MM.1S (cell line): ENCODE data around the gene SETD5.

Experiments
- DNase-seq: peaks from one replicate; pipeline ENCODE4 v3.0.0-alpha.2; 2015
- H2AFZ ChIP-seq: fragments of 300-600 bp; sonication (generic); 2 replicates; pipeline ENCODE4 v1.6.0; 2016; ENCODE audit warnings: antibody characterized with exemption, low read length
- H3F3A ChIP-seq: fragments of 300-600 bp; sonication (generic); 2 replicates; pipeline ENCODE4 v1.6.1; 2016; ENCODE audit warnings: mild to moderate bottlenecking, antibody characterized with exemption, low read length, moderate library complexity, mixed read lengths; ENCODE audit not compliant: insufficient read depth
- H3K27ac ChIP-seq: fragments of 300-600 bp; sonication (generic); 2 replicates; pipeline ENCODE4 v1.5.1; 2016; ENCODE audit warnings: mild to moderate bottlenecking, low read length
- H3K27me3 ChIP-seq: fragments of 300-600 bp; sonication (generic); replicated peaks from 2 replicates; pipeline ENCODE4 v1.6.0; 2016; ENCODE audit warnings: low read length; ENCODE audit not compliant: insufficient read depth
- H3K36me3 ChIP-seq: fragments of 300-600 bp; sonication (generic); replicated peaks from 2 replicates; pipeline ENCODE4 v1.6.1; 2016; ENCODE audit warnings: mild to moderate bottlenecking, low read length, mixed read lengths; ENCODE audit not compliant: insufficient read depth
- H3K4me1 ChIP-seq: fragments of 300-600 bp; sonication (generic); 2 replicates; pipeline ENCODE4 v1.6.1; 2016; ENCODE audit warnings: low read length, mixed read lengths
- H3K4me2 ChIP-seq: fragments of 300-600 bp; sonication (generic); 2 replicates; pipeline ENCODE4 v1.6.0; 2016; ENCODE audit warnings: low read depth, low read length
- H3K4me3 ChIP-seq: fragments of 300-600 bp; sonication (generic); 2 replicates; pipeline ENCODE4 v1.5.1; 2016; ENCODE audit warnings: low read length, mixed read lengths
- H3K79me2 ChIP-seq: fragments of 300-600 bp; sonication (generic); 2 replicates; pipeline ENCODE4 v1.6.1; 2016; ENCODE audit warnings: mixed run types, low read length, mixed read lengths
- H3K9ac ChIP-seq: fragments of 300-600 bp; sonication (generic); 2 replicates; pipeline ENCODE4 v1.6.1; 2016; ENCODE audit warnings: low read length, mixed read lengths
- H3K9me2 ChIP-seq: fragments of 300-600 bp; sonication (generic); replicated peaks from 2 replicates; pipeline ENCODE4 v1.6.1; 2016; ENCODE audit warnings: mild to moderate bottlenecking, low read length, mixed read lengths; ENCODE audit not compliant: insufficient read depth
- H3K9me3 ChIP-seq: fragments of 300-600 bp; sonication (generic); replicated peaks from 2 replicates; pipeline ENCODE4 v1.6.1; 2016; ENCODE audit warnings: mild to moderate bottlenecking, low read length, mixed read lengths; ENCODE audit not compliant: insufficient read depth
- H4K20me1 ChIP-seq: fragments of 300-600 bp; sonication (generic); 2 replicates; pipeline ENCODE4 v1.6.1; 2016; ENCODE audit warnings: mild to moderate bottlenecking, low read length, moderate library complexity, mixed read lengths; ENCODE audit not compliant: insufficient read depth
- CTCF ChIP-seq: fragments of 300-600 bp; sonication (generic); IDR thresholded peaks from 2 replicates; pipeline ENCODE4 v1.5.1; 2016; ENCODE audit warnings: antibody characterized with exemption, low read length, mixed read lengths
- EZH2 ChIP-seq: fragments of 300-600 bp; sonication (generic); optimal IDR thresholded peaks from 2 replicates; pipeline ENCODE3; 2017; ENCODE audit warnings: low read depth, mild to moderate bottlenecking, antibody characterized with exemption, low read length, mixed read lengths
- EZH2phosphoT487 ChIP-seq: fragments of 300-600 bp; sonication (generic); IDR thresholded peaks from 2 replicates; pipeline ENCODE4 v1.6.1; 2018; ENCODE audit warnings: antibody characterized with exemption, low read length

The SETD5 gene

GRCh38 chr3:9384141-9384828 is 13.1 kb upstream of the SETD5 start:
- Histone ChIP-seq H3K4me1 (no peaks in the 10 kb centered on the region), H3K9me2 (no peaks in the 10 kb centered on the region), H3K9me3 (no peaks in the 10 kb centered on the region), H3K27ac (no peak overlapping the region), H3K79me2 (peaks cover 25% of the 10 kb centered on the region), H3F3A (peaks cover 45% of the 10 kb centered on the region), H3K27me3 (no peaks in the 10 kb centered on the region), H3K4me2 (no peak overlapping the region), H3K9ac (no peak overlapping the region), H4K20me1 (no peaks in the 10 kb centered on the region; the same call in 1 of the 2 replicates), H3K36me3 (peaks cover 10% of the 10 kb centered on the region; the same call in 1 of the 2 replicates), H2AFZ (no peak overlapping the region), H3K4me3 (no peak overlapping the region)
- TF ChIP-seq EZH2 = no peak
- TF ChIP-seq EZH2phosphoT487 = no peak
- no peak for TF ChIP-seq CTCF
- no peak for DNase-seq

- H3K27ac ChIP-seq = no peak overlapping the region
- peaks cover 17% of the 10 kb centered on the region; the same call in 1 of the 2 replicates for H3K36me3 ChIP-seq
- peaks cover 34% of the 10 kb centered on the region for H3K79me2 ChIP-seq
These were observed 12.0 kb upstream of the SETD5 start for GRCh38 chr3:9385187-9386077.

GRCh38 chr3:9386078-9386459 is 11.3 kb upstream of the SETD5 start:
- H4K20me1 ChIP-seq = 0 out of 2 replicates have a peak, but pooled peaks cover 3% of the 10 kb centered on the region
- H3K4me2 ChIP-seq = no peak overlapping the region
- H2AFZ ChIP-seq = no peak overlapping the region
- H3K9me3 ChIP-seq = no peaks in the 10 kb centered on the region
- H3K4me1 ChIP-seq = no peaks in the 10 kb centered on the region
- H3K36me3 ChIP-seq = peaks cover 19% of the 10 kb centered on the region; the same call in 1 of the 2 replicates
- no peaks in the 10 kb centered on the region for H3K9me2 ChIP-seq
- no peak overlapping the region for H3K4me3 ChIP-seq
- H3K27me3 ChIP-seq = no peaks in the 10 kb centered on the region
- H3K27ac ChIP-seq = no peak overlapping the region
- TF ChIP-seq EZH2 = no peak
- TF ChIP-seq EZH2phosphoT487 = no peak
- no peak for TF ChIP-seq CTCF
- DNase-seq = no peak
- H3K79me2 ChIP-seq = peaks cover 38% of the 10 kb centered on the region
- H3K9ac ChIP-seq = no peak overlapping the region
- peaks cover 42% of the 10 kb centered on the region for H3F3A ChIP-seq

More at GRCh38 chr3:9385187-9386077, 12.0 kb upstream of the SETD5 start:
- Histone ChIP-seq H3K4me1 (no peaks in the 10 kb centered on the region), H4K20me1 (peaks cover 3% of the 10 kb centered on the region; the same call in 1 of the 2 replicates), H3K4me2 (no peak overlapping the region), H3K4me3 (no peak overlapping the region), H2AFZ (no peak overlapping the region), H3K9ac (no peak overlapping the region), H3K27me3 (no peaks in the 10 kb centered on the region), H3F3A (peaks cover 45% of the 10 kb centered on the region), H3K9me2 (no peaks in the 10 kb centered on the region), H3K9me3 (no peaks in the 10 kb centered on the region)
- DNase-seq = no peak
- no peak for TF ChIP-seq CTCF
- no peak for TF ChIP-seq EZH2phosphoT487
- no peak for TF ChIP-seq EZH2
